Peyer's patch (tissue), 4 donors: ENCODE results near the gene RAB5B.

Source experiments
- CTCF ChIP-seq, 6 experiments: fragments of 450-650 bp in 4 of 6; fragments of 200-600 bp in 2 of 6; sonication (generic) in 1 of 6; IDR thresholded peaks; one replicate each; pipeline ENCODE4 v1.5.1; 2017 to 2019; ENCODE audit warnings: antibody characterized with exemption in 6 of 6, mild to moderate bottlenecking in 3 of 6, moderate library complexity in 1 of 6
- POLR2A ChIP-seq, 2 donors: fragments of 450-650 bp; IDR thresholded peaks; one replicate each; pipeline ENCODE4 v1.5.1; 2017; ENCODE audit warnings: antibody characterized with exemption in 2 of 2, mild to moderate bottlenecking in 2 of 2, moderate library complexity in 2 of 2

- no peak for TF ChIP-seq CTCF (IDR thresholded peaks at IDR 0.05)
- no peak for TF ChIP-seq POLR2A (IDR thresholded peaks at IDR 0.05)
These were observed 27.7 kb downstream of the RAB5B start for GRCh38 chr12:56001487-56002100.
